Stromal cell of bone marrow (primary cell): ENCODE data around the gene SCGB1D1.

Source experiments
- DNase-seq: peaks from one replicate; pipeline ENCODE4 v3.0.0-alpha.2; 2012; ENCODE audit warnings: low read depth

The SCGB1D1 gene

GRCh38 chr11:62233730-62234129, 43.7 kb downstream of the SCGB1D1 start:
- no peak for DNase-seq

GRCh38 chr11:62236187-62236586, 46.2 kb downstream of the SCGB1D1 start:
- DNase-seq, result no peak

- DNase-seq, result no peak
These were observed 47.5 kb downstream of the SCGB1D1 start for GRCh38 chr11:62237499-62237898.

GRCh38 chr11:62238151-62238550, 48.1 kb downstream of the SCGB1D1 start:
- no peak for DNase-seq

- no peak for DNase-seq
These were observed 51.1 kb downstream of the SCGB1D1 start for GRCh38 chr11:62241095-62241494.

- DNase-seq, result no peak
These were observed 52.0 kb downstream of the SCGB1D1 start, which contains the start of gene SCGB1D2 for GRCh38 chr11:62242021-62242420. Gene SCGB1D2, plus strand, starts transcription at chr11:62242239. Its CDS starts 69 bp downstream, at chr11:62242308.
